HG03064 (cell line): ENCODE measurements around the gene C2orf66.
A peak's percentile ranks its signal among the peaks of the same experiment; 100 is the strongest.

Source experiments
- ATAC-seq: cut with Tn5 transposase; IDR thresholded peaks from one replicate; pipeline ENCODE4 v1.9.1; 2021; ENCODE audit warnings: low read depth; ENCODE audit not compliant: unreplicated experiment

C2orf66 gene

GRCh38 chr2:196809260-196809659 is at the start of gene C2orf66:
TSS of gene C2orf66 (minus strand) at chr2:196809355. CDS start at chr2:196809336, 19 bp downstream.
- ATAC-seq: no peak

GRCh38 chr2:196854629-196855028 is 45.5 kb upstream of the C2orf66 start:
- no peak for ATAC-seq

- ATAC-seq: no peak
These were observed 44.3 kb upstream of the C2orf66 start for GRCh38 chr2:196853301-196854087.

GRCh38 chr2:196851088-196851487 is 41.9 kb upstream of the C2orf66 start:
- ATAC-seq: no peak

- ATAC-seq: no peak
These were observed 40.7 kb upstream of the C2orf66 start for GRCh38 chr2:196849895-196850294.

- no peak for ATAC-seq
These were observed 37.1 kb upstream of the C2orf66 start for GRCh38 chr2:196846295-196846694.

GRCh38 chr2:196845371-196845770 is 36.2 kb upstream of the C2orf66 start:
- no peak for ATAC-seq

- no peak for ATAC-seq
These were observed 31.0 kb upstream of the C2orf66 start for GRCh38 chr2:196840171-196840570.

GRCh38 chr2:196839574-196839973 is 30.4 kb upstream of the C2orf66 start:
- no peak for ATAC-seq

- ATAC-seq: no peak
These were observed 27.3 kb upstream of the C2orf66 start for GRCh38 chr2:196836440-196836839.

GRCh38 chr2:196830701-196831100 is 21.5 kb upstream of the C2orf66 start:
- ATAC-seq: no peak

GRCh38 chr2:196827356-196827755 is 18.2 kb upstream of the C2orf66 start:
- ATAC-seq: no peak

- no peak for ATAC-seq
These were observed 14.8 kb upstream of the C2orf66 start for GRCh38 chr2:196823750-196824522.

- no peak for ATAC-seq
These were observed 12.0 kb upstream of the C2orf66 start for GRCh38 chr2:196821195-196821594.

- ATAC-seq: no peak
These were observed 981 bp downstream of the C2orf66 start for GRCh38 chr2:196808083-196808665.

- ATAC-seq: no peak
These were observed 4.8 kb downstream of the C2orf66 start for GRCh38 chr2:196804381-196804780.

GRCh38 chr2:196802401-196802800 is 6.8 kb downstream of the C2orf66 start:
- ATAC-seq: no peak

GRCh38 chr2:196801674-196802261 is 7.4 kb downstream of the C2orf66 start:
- ATAC-seq: no peak

GRCh38 chr2:196798980-196799379 is 10.2 kb downstream of the C2orf66 start:
- ATAC-seq: peak; percentile 1

GRCh38 chr2:196792865-196793264 is 16.3 kb downstream of the C2orf66 start:
- ATAC-seq: no peak
